ENCODE results near the gene CCDC89.

Gene CCDC89

DNA sequence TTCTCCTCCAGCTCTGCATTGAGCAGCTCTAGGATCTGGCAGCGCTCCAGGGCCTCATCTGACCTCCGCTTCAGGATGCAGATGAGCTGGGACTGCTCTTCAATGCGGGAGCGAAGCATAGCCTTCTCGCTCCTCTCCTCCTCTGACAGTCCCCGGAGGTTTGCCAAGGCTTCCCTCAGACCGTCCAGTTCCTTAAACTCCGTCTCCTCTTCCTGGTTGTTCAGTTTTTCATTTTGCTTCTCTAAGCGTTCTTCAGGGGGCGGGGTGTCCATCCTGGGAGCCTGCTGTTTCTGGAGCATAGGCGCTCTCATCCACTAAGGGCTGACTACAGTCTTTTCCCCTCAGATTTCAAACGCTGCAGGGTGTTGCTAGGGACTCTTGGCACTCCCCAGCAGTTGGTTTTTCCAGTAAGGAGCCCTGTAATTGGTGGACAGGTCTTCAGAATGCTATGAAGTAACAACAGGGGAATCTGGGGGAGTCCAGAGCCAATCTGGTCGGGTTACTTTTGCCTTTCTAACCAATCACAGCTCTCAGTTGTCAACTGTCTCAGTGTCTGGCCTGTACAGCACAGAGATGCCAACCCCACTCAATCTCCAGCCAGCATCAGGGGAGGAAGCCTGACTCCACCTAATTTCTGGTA, at the start of gene CCDC89:
Gene CCDC89, minus strand, starts transcription at position 376 of the 640 bp plus-strand sequence. Its CDS starts 65 bp downstream, at position 311.
- TF ChIP-seq, protein P1, sequence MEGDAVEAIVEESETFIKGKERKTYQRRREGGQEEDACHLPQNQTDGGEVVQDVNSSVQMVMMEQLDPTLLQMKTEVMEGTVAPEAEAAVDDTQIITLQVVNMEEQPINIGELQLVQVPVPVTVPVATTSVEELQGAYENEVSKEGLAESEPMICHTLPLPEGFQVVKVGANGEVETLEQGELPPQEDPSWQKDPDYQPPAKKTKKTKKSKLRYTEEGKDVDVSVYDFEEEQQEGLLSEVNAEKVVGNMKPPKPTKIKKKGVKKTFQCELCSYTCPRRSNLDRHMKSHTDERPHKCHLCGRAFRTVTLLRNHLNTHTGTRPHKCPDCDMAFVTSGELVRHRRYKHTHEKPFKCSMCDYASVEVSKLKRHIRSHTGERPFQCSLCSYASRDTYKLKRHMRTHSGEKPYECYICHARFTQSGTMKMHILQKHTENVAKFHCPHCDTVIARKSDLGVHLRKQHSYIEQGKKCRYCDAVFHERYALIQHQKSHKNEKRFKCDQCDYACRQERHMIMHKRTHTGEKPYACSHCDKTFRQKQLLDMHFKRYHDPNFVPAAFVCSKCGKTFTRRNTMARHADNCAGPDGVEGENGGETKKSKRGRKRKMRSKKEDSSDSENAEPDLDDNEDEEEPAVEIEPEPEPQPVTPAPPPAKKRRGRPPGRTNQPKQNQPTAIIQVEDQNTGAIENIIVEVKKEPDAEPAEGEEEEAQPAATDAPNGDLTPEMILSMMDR (IDR thresholded peaks at IDR 0.05; ENCODE audit: low read depth, low read length): no peak
- Histone ChIP-seq H3K36me3 (no peaks in the 10 kb centered on the region), H3K9me3 (ENCODE audit: severe bottlenecking) (no peaks in the 10 kb centered on the region), H3K27ac (no peak within 1 kb of the TSS), H3K27me3 (ENCODE audit: insufficient read depth, low read depth, severe bottlenecking) (no peaks in the 10 kb centered on the region), H3K4me3 (ENCODE audit: low read depth, low read length) (no peak within 1 kb of the TSS)
- DNase-seq: no peak

DNA sequence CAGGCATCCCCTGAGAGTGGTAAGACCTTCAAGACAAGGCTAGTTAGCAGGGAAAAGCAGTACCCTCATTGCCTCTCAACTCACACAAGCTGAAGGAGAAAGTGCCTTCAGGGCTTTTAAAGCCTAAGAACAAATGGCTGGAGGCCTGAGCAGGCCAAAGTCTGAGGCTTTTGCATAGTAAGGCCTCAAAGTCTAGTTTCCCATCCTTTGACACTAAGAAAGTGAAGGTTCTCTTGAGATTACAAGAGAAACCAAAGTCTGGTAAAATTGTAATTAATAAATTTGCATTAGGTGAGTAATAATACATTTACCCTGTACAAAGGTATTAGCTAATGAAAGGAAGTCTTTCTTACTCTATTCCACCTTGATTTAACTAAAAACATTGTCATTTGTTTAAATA, 47.0 kb upstream of the CCDC89 start:
- TF ChIP-seq, protein P1 (IDR thresholded peaks at IDR 0.05; ENCODE audit: low read depth, low read length): no peak
- Histone ChIP-seq H3K27ac (no peak overlapping the region), H3K36me3 (no peaks in the 10 kb centered on the region), H3K27me3 (ENCODE audit: insufficient read depth, low read depth, severe bottlenecking) (no peaks in the 10 kb centered on the region), H3K9me3 (ENCODE audit: severe bottlenecking) (no peaks in the 10 kb centered on the region), H3K4me3 (ENCODE audit: low read depth, low read length) (no peak overlapping the region)
- no peak for DNase-seq

DNA sequence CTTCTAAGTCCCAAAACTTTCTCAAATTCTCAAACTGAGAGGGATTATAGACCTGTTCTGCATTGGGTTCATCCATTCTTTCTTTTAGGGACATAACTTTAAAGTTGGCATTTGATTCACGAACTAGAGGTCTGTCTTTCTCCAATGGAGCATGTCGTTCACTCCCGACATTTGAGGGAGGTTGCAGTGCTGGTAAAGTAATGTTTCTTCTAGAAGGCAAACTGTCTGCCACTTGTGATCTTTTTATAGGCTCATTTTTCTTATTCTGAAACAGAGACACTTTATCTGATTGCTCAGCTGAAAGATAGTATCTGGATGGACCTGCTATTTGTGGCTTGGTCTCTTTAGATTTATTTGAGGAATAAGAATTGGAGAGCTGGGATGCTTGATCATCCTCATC, 40.4 kb upstream of the CCDC89 start:
- DNase-seq: no peak
- Histone ChIP-seq H3K4me3 (ENCODE audit: low read depth, low read length) (no peak overlapping the region), H3K9me3 (ENCODE audit: severe bottlenecking) (no peaks in the 10 kb centered on the region), H3K36me3 (no peaks in the 10 kb centered on the region), H3K27ac (no peak overlapping the region), H3K27me3 (ENCODE audit: insufficient read depth, low read depth, severe bottlenecking) (no peaks in the 10 kb centered on the region)
- TF ChIP-seq, protein P1 (IDR thresholded peaks at IDR 0.05; ENCODE audit: low read depth, low read length): no peak

DNA sequence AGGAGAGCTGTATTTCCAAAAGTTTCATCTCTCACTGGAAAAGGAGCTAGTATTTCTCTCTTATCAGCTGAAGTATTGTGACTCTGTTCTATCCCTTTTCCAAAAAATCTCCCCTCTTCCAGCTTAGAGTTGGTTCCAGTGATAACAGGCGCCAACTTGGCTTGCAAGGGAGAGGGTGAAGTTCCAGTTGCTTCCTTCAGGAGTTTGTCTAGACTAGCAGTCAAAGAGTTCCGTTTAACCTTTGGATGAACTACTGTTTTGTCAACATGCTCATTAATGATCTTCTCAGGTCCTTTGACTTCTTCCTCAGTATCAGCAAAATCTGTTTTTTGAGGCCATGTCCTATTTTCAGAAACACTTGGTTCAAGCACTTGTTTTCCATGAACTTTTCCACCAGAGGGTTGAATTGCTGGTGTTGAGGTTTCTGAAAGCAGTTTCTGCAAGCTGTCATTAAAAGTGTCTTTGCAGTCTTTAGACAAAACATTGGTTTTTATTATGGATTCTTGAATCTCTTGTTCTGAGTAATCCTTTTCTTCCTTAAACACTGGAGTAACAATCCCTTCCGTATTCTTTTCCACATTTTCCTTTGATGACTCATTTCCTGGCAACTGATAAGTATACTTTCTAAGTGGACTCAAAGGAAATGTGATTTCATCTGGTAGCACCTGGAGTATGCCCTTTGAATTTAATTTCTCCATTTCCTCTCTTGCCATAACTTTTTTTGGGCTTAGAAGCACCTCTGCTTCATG, 39.7 kb upstream of the CCDC89 start:
- no peak overlapping the region for H3K4me3 ChIP-seq (ENCODE audit: low read depth, low read length)
- no peaks in the 10 kb centered on the region for H3K36me3 ChIP-seq
- no peaks in the 10 kb centered on the region for H3K9me3 ChIP-seq (ENCODE audit: severe bottlenecking)
- DNase-seq: no peak
- H3K27me3 ChIP-seq (ENCODE audit: insufficient read depth, low read depth, severe bottlenecking): no peaks in the 10 kb centered on the region
- H3K27ac ChIP-seq: no peak overlapping the region
- TF ChIP-seq, protein P1 (IDR thresholded peaks at IDR 0.05; ENCODE audit: low read depth, low read length): no peak

DNA sequence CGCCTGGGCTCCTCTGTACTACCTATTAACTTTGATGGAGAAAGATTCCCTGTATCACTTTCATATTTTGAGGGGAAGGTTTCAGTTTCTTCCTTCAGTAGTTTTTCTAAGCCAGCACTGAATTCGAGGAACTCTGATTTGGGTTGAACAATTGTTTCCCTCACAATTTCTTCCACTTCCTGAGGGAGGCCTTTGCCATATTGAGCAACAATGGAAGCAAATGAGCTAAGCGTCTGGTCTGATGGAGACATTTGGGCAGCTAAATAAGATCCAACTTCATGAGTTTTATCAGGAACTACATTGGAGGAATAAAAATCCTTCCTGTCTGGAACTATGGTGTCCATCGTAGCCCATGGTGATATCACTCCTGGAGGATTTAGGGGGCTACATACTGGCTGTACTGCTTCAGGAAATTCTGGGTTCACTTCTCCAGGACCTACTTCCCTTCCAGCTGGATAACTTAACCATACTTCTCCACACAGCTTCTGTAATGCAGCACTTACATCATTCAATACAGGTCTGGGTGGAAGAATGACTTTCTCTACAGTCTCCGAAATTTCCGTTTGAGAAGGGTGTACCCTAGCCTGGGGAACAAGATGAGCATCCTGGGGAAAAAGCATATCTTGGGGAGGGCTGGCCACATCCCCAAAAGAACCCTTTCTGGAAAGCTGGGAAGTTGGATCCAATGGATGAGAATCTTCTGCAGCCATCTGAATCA, 38.9 kb upstream of the CCDC89 start:
- Histone ChIP-seq H3K36me3 (no peaks in the 10 kb centered on the region), H3K27ac (no peak overlapping the region), H3K27me3 (ENCODE audit: insufficient read depth, low read depth, severe bottlenecking) (no peaks in the 10 kb centered on the region), H3K9me3 (ENCODE audit: severe bottlenecking) (no peaks in the 10 kb centered on the region), H3K4me3 (ENCODE audit: low read depth, low read length) (no peak overlapping the region)
- DNase-seq: no peak
- TF ChIP-seq, protein P1 (IDR thresholded peaks at IDR 0.05; ENCODE audit: low read depth, low read length): no peak
